ENCODE data around the gene BRD3. TPM values are rescaled to one million over a fixed set of nuclear protein-coding genes. Genes with fewer than 3 reads are reported as not detected.

BRD3 gene
- total RNA-seq, 1 donor from 2014 or later = 28.6 TPM

GRCh38 chr9:134055981-134056461 lies 11.8 kb downstream of the BRD3 start:
- no peak for DNase-seq (ENCODE audit: low spot score)

- DNase-seq (ENCODE audit: low spot score) = peak; percentile 84
Measured at GRCh38 chr9:134054891-134055811, 12.7 kb downstream of the BRD3 start.

GRCh38 chr9:134053941-134054761 lies 13.7 kb downstream of the BRD3 start:
- no peak for DNase-seq (ENCODE audit: low spot score)

- DNase-seq (ENCODE audit: low spot score) = no peak
Measured at GRCh38 chr9:134053401-134053871, 14.4 kb downstream of the BRD3 start.

- no peak for DNase-seq (ENCODE audit: low spot score)
Measured at GRCh38 chr9:134052941-134053340, 14.9 kb downstream of the BRD3 start.

GRCh38 chr9:134052491-134052890 lies 15.3 kb downstream of the BRD3 start:
- no peak for DNase-seq (ENCODE audit: low spot score)

- no peak for DNase-seq (ENCODE audit: low spot score)
Measured at GRCh38 chr9:134051319-134051718, 16.5 kb downstream of the BRD3 start.

GRCh38 chr9:134050726-134051125 lies 17.1 kb downstream of the BRD3 start:
- no peak for DNase-seq (ENCODE audit: low spot score)

- no peak for DNase-seq (ENCODE audit: low spot score)
Measured at GRCh38 chr9:134049772-134050588, 17.8 kb downstream of the BRD3 start.

- no peak for DNase-seq (ENCODE audit: low spot score)
Measured at GRCh38 chr9:134049236-134049635, 18.6 kb downstream of the BRD3 start.

- no peak for DNase-seq (ENCODE audit: low spot score)
Measured at GRCh38 chr9:134048582-134048968, 19.3 kb downstream of the BRD3 start.

GRCh38 chr9:134047868-134048581 lies 19.8 kb downstream of the BRD3 start:
- DNase-seq (ENCODE audit: low spot score) = no peak

GRCh38 chr9:134046894-134047681 lies 20.7 kb downstream of the BRD3 start:
- no peak for DNase-seq (ENCODE audit: low spot score)

GRCh38 chr9:134045841-134046544 lies 21.8 kb downstream of the BRD3 start:
- no peak for DNase-seq (ENCODE audit: low spot score)

- no peak for DNase-seq (ENCODE audit: low spot score)
Measured at GRCh38 chr9:134044944-134045343, 22.9 kb downstream of the BRD3 start.

GRCh38 chr9:134043531-134043988 lies 24.3 kb downstream of the BRD3 start:
- DNase-seq (ENCODE audit: low spot score) = no peak

GRCh38 chr9:134041649-134041962 lies 26.2 kb downstream of the BRD3 start:
- DNase-seq (ENCODE audit: low spot score) = no peak

GRCh38 chr9:134040781-134041648 lies 26.8 kb downstream of the BRD3 start:
- DNase-seq (ENCODE audit: low spot score) = no peak

All from mesenteric fat pad (tissue), 1 donor.